Chondrocyte (in vitro differentiated cells): ENCODE data around the gene FAT1. TPM values are rescaled to one million over a fixed set of nuclear protein-coding genes. Genes with fewer than 3 reads are reported as not detected.
A peak's percentile ranks its signal among the peaks of the same experiment; 100 is the strongest.

Experiments
- DNase-seq: peaks from one replicate; pipeline ENCODE4 v3.0.0; 2021; ENCODE audit warnings: mixed read lengths, low spot score
- H3K27ac Mint-ChIP-seq: one replicate; pipeline ENCODE4 v1.8.0; 2021; ENCODE audit warnings: mild to moderate bottlenecking, moderate library complexity, mixed read lengths; ENCODE audit not compliant: unreplicated experiment
- H3K27me3 Mint-ChIP-seq: 2 replicates; pipeline ENCODE4 v1.8.0; 2021; ENCODE audit warnings: low read depth, mixed read lengths
- H3K36me3 Mint-ChIP-seq: 2 replicates; pipeline ENCODE4 v1.8.0; 2021; ENCODE audit warnings: low read depth, mixed read lengths
- H3K4me1 Mint-ChIP-seq: 2 replicates; pipeline ENCODE4 v1.8.0; 2021; ENCODE audit warnings: low read depth, mild to moderate bottlenecking, mixed read lengths
- H3K4me3 Mint-ChIP-seq: one replicate; pipeline ENCODE4 v1.8.0; 2021; ENCODE audit warnings: mild to moderate bottlenecking, moderate library complexity, mixed read lengths; ENCODE audit not compliant: unreplicated experiment
- H3K9me3 Mint-ChIP-seq: 2 replicates; pipeline ENCODE4 v1.8.0; 2021; ENCODE audit warnings: low read depth, mixed read lengths
- total RNA-seq: library from RNA; stranded (reverse); gene quantifications from 3 replicates; pipeline ENCODE4 v1.2.1, GENCODE V29; 2021
- TF ChIP-seq, protein P1 (sequence below): fragments of 200-600 bp; sonication (generic); IDR thresholded peaks from 2 replicates; pipeline ENCODE4 v1.5.0; 2021; ENCODE audit warnings: antibody characterized with exemption, mild to moderate bottlenecking, moderate library complexity

Gene FAT1
- total RNA-seq, 1 donor from 2014 or later = 671 TPM

DNA sequence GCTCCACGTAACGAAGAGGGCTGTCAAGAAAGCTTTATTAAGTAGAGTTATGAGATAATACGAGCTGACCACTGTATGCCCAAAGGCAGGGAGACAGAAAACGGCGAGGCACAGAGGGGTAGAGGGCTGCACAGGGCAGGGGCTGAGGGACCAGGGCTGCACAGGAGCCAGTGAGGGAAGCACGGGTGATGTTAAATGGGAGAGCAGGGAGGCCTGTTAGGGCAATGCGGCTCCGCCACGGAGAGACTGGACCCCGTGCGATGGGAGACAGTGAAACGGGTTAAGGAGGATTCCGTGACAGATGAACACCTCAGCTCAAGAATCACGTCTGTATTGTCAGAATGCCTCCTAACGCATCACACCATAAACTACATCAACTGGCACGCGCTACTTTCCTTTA is 25.1 kb downstream of the FAT1 start:
- peaks cover 85% of the 10 kb centered on the region for H3K4me1 Mint-ChIP-seq
- H3K36me3 Mint-ChIP-seq = peaks cover 14% of the 10 kb centered on the region
- no peaks in the 10 kb centered on the region for H3K9me3 Mint-ChIP-seq
- H3K27ac Mint-ChIP-seq = peak overlapping the region; percentile 23
- DNase-seq = no peak
- H3K4me3 Mint-ChIP-seq = no peak overlapping the region
- H3K27me3 Mint-ChIP-seq = no peaks in the 10 kb centered on the region
- TF ChIP-seq, protein P1, sequence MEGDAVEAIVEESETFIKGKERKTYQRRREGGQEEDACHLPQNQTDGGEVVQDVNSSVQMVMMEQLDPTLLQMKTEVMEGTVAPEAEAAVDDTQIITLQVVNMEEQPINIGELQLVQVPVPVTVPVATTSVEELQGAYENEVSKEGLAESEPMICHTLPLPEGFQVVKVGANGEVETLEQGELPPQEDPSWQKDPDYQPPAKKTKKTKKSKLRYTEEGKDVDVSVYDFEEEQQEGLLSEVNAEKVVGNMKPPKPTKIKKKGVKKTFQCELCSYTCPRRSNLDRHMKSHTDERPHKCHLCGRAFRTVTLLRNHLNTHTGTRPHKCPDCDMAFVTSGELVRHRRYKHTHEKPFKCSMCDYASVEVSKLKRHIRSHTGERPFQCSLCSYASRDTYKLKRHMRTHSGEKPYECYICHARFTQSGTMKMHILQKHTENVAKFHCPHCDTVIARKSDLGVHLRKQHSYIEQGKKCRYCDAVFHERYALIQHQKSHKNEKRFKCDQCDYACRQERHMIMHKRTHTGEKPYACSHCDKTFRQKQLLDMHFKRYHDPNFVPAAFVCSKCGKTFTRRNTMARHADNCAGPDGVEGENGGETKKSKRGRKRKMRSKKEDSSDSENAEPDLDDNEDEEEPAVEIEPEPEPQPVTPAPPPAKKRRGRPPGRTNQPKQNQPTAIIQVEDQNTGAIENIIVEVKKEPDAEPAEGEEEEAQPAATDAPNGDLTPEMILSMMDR = no peak

- peaks cover 85% of the 10 kb centered on the region for H3K4me1 Mint-ChIP-seq
- DNase-seq = no peak
- no peaks in the 10 kb centered on the region for H3K27me3 Mint-ChIP-seq
- TF ChIP-seq, protein P1 = no peak
- no peaks in the 10 kb centered on the region for H3K9me3 Mint-ChIP-seq
- H3K4me3 Mint-ChIP-seq = no peak overlapping the region
- H3K27ac Mint-ChIP-seq = peak overlapping the region; percentile 73
- peaks cover 13% of the 10 kb centered on the region for H3K36me3 Mint-ChIP-seq
These were observed 25.6 kb downstream of the FAT1 start for GRCh38 chr4:186698028-186698427.

DNA sequence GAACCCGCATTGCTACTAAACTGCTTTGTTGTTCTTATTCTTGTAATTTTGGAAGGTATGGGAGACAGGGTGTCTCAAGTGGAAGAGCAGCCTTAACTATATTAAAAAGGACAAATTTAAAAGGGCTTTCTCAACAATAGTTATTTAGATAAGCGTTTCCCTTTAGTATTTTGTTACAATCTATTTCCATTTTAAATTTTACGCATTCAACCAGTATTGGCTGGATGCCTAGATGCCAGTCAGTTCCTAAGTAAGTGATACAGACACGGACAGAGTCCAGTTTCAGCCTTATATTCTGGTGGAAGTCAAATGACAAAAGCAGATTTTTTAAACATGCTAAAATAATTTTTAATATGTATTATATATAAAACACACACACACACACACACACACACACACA is 28.3 kb downstream of the FAT1 start:
- Mint-ChIP-seq H3K9me3 (peaks cover 2% of the 10 kb centered on the region), H3K27me3 (no peaks in the 10 kb centered on the region), H3K4me1 (peaks cover 67% of the 10 kb centered on the region), H3K36me3 (peaks cover 21% of the 10 kb centered on the region), H3K4me3 (no peak overlapping the region), H3K27ac (peak overlapping the region; percentile 37)
- TF ChIP-seq, protein P1 = no peak
- DNase-seq = no peak

DNA sequence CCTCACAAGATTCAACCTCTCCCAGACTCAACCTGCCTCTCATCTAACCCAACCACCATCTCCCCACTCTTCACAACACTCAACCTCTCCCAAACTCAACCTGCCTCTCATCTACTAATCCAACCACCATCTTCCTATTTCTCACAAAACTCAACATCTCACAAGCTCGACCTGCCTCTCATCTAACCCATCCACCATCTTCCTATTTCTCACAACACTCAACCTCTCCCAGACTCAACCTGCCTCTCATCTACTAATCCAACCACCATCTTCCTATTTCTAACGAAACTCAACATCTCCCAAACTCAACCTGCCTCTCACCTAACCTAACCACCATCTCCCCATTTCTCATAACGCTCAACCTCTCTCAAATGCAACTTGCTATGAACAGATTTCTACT is 29.8 kb downstream of the FAT1 start:
- peak overlapping the region; percentile 87 for H3K27ac Mint-ChIP-seq
- peaks cover 2% of the 10 kb centered on the region for H3K9me3 Mint-ChIP-seq
- DNase-seq = no peak
- H3K4me1 Mint-ChIP-seq = peaks cover 64% of the 10 kb centered on the region
- H3K4me3 Mint-ChIP-seq = no peak overlapping the region
- TF ChIP-seq, protein P1 = no peak
- no peaks in the 10 kb centered on the region for H3K27me3 Mint-ChIP-seq
- H3K36me3 Mint-ChIP-seq = peaks cover 22% of the 10 kb centered on the region

GRCh38 chr4:186693159-186693815 is 30.4 kb downstream of the FAT1 start:
- TF ChIP-seq, protein P1 = no peak
- no peak overlapping the region for H3K4me3 Mint-ChIP-seq
- no peaks in the 10 kb centered on the region for H3K27me3 Mint-ChIP-seq
- no peak for DNase-seq
- H3K4me1 Mint-ChIP-seq = peaks cover 64% of the 10 kb centered on the region
- peaks cover 21% of the 10 kb centered on the region for H3K36me3 Mint-ChIP-seq
- peak overlapping the region; percentile 87 for H3K27ac Mint-ChIP-seq
- peaks cover 2% of the 10 kb centered on the region for H3K9me3 Mint-ChIP-seq
